Activated naive CD4-positive, alpha-beta T cell treated with anti-CD3 and anti-CD28 coated beads, Interleukin-2, amount 50 U/mL, for 24 hours (primary cell): ENCODE data around the gene CLDN6.
A peak's percentile ranks its signal among the peaks of the same experiment; 100 is the strongest.

Source experiments
- H3K27ac Mint-ChIP-seq: one replicate; pipeline ENCODE4 v1.8.0; 2021; ENCODE audit warnings: mild to moderate bottlenecking, mixed read lengths
- H3K27me3 Mint-ChIP-seq: one replicate; pipeline ENCODE4 v1.8.0; 2021; ENCODE audit warnings: mixed read lengths
- H3K36me3 Mint-ChIP-seq: one replicate; pipeline ENCODE4 v1.8.0; 2021; ENCODE audit warnings: mixed read lengths
- H3K4me1 Mint-ChIP-seq: one replicate; pipeline ENCODE4 v1.8.0; 2021; ENCODE audit warnings: mixed read lengths
- H3K4me3 Mint-ChIP-seq: one replicate; pipeline ENCODE4 v1.8.0; 2021; ENCODE audit warnings: mild to moderate bottlenecking, mixed read lengths
- H3K9me3 Mint-ChIP-seq: one replicate; pipeline ENCODE4 v1.8.0; 2021; ENCODE audit warnings: mixed read lengths

CLDN6 gene, protein sequence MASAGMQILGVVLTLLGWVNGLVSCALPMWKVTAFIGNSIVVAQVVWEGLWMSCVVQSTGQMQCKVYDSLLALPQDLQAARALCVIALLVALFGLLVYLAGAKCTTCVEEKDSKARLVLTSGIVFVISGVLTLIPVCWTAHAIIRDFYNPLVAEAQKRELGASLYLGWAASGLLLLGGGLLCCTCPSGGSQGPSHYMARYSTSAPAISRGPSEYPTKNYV

DNA sequence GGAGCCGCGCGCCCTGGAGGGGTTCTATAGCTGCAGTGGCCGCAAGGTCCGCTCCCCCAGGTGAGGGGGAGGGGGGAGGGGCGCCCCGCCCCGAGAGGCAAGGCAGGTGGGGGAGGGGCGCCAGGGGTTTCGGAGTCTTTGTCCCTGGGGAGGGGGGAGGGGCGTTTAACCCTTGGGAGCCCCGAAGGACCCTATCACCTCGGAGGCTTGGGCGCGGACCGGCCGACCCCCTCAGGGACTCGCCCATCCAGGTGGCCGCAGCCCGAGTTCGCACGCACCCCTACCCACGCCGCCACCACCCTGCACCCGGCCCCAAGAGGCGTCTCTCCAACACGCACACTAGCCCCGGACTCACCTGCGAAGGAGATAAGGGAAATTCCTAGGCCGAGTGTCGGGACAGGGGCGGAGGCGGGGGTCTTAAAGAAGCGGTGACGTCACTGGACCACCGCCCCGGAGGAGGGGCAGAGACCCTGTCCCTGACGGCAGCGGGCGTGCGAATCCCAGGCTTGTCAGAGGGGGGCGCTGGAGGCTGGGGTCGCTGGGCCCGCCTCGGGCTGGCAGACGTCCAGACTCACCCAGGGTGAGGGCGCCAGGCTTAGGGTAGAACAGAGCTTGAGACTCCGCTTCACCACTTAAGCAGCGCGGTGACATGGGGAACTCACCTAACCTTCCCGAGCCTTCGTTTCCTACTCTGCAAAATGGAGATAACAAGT, at the start of gene CLDN6:
TSS of gene CLDN6 (minus strand) at position 390 of the 713 bp plus-strand sequence. CDS start 2,162 bp downstream, outside the sequence.
- Mint-ChIP-seq H3K27ac (no peak within 1 kb of the TSS), H3K9me3 (no peaks in the 10 kb centered on the region), H3K27me3 (peaks cover 2% of the 10 kb centered on the region), H3K4me3 (peak within 1 kb of the TSS; percentile 19), H3K4me1 (peaks cover 31% of the 10 kb centered on the region), H3K36me3 (no peaks in the 10 kb centered on the region)

DNA sequence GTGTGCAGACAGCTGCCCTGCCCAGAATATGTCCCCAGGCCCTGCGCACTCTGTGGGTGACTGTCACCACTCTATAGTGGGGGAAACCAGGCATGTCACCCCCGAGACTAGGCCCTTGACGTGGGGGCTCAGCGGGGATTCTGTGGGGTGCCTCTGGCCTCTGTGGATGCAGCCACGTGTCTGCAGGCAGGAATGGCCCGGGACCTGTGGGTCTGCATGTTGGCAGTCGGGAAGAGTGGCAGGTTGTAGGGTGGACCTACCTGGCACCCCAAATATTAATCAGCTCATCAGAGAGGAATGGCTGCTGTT, 48.4 kb upstream of the CLDN6 start:
- Mint-ChIP-seq H3K9me3 (no peaks in the 10 kb centered on the region), H3K27me3 (no peaks in the 10 kb centered on the region), H3K4me3 (peak overlapping the region; percentile 100), H3K27ac (peak overlapping the region; percentile 99), H3K4me1 (peaks cover 64% of the 10 kb centered on the region), H3K36me3 (peaks cover 15% of the 10 kb centered on the region)

DNA sequence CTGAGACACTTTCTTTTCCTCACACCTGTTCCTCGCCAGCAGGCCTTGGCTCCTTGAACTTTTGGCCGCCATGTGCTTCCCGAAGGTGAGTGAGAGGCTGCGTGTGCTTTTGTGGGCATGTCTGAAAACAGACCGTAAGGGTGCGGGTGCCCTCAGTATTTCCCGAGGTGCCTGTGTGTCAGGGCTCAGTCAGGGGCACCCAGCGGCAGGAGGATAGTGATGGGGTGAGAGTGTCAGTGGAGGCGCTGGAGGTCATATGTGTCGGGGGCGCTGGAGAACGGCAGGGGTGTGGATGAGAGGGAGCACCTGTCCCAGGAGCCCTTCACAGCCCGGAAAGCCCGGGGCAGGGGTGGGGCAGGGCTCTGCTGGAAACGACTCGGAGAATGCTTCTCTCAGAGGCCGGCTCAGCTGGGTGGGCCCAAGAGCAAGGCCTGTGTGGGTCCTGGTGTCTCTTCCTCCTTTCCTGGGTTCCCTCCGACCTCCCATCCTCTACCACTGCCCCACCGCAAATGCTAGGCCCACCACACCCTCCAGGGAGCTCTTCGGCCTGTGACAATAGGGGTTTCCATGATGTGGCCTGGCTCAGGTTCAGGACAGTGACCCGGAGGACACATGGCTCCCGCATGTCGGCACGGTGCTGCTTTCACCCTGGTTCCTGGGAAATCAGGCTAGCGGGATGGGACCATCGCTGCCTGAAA, 47.9 kb upstream of the CLDN6 start:
- H3K36me3 Mint-ChIP-seq, result peaks cover 15% of the 10 kb centered on the region
- H3K27me3 Mint-ChIP-seq, result no peaks in the 10 kb centered on the region
- peaks cover 59% of the 10 kb centered on the region for H3K4me1 Mint-ChIP-seq
- H3K4me3 Mint-ChIP-seq, result peak overlapping the region; percentile 100
- no peaks in the 10 kb centered on the region for H3K9me3 Mint-ChIP-seq
- H3K27ac Mint-ChIP-seq, result peak overlapping the region; percentile 99

DNA sequence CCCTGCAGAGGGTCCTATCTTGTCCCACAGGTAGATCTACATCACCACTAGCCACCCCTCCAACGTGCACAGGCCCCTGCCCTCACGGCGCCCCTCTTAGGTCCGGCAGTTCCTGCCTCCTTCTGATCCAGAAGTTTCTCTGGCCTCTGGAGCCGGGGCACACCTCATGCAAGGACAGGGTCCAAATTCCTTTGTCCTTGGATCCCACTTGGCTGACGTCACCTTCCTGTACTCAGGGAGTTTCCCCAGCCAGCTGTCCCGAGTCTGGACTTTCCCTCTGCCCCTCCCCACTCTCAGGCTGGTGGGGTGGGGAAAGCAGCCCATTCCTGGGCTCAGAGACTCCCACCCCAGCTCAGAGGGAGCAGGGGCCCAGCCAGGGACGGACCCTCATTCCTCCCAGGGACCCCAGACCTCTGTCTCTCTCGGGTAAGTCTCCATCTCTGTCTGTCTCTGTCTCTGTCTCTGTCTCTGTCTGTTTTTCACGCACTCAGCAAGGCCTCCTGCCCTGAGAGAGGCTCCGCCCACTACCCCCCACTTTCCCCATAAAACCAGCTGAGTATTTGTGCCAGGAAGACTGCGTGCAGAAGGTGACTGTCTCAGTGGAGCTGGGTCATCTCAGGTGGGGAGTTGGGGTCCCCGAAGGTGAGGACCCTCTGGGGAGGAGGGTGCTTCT, 47.2 kb upstream of the CLDN6 start, which contains the start of gene IL32:
TSS of gene IL32 (plus strand) at position 572 of the 673 bp plus-strand sequence. CDS start 172 bp downstream, outside the sequence.
- Mint-ChIP-seq H3K4me1 (peaks cover 60% of the 10 kb centered on the region), H3K4me3 (peak within 1 kb of the TSS; percentile 100), H3K27me3 (no peaks in the 10 kb centered on the region), H3K27ac (peak within 1 kb of the TSS; percentile 99), H3K36me3 (peaks cover 14% of the 10 kb centered on the region), H3K9me3 (no peaks in the 10 kb centered on the region)

DNA sequence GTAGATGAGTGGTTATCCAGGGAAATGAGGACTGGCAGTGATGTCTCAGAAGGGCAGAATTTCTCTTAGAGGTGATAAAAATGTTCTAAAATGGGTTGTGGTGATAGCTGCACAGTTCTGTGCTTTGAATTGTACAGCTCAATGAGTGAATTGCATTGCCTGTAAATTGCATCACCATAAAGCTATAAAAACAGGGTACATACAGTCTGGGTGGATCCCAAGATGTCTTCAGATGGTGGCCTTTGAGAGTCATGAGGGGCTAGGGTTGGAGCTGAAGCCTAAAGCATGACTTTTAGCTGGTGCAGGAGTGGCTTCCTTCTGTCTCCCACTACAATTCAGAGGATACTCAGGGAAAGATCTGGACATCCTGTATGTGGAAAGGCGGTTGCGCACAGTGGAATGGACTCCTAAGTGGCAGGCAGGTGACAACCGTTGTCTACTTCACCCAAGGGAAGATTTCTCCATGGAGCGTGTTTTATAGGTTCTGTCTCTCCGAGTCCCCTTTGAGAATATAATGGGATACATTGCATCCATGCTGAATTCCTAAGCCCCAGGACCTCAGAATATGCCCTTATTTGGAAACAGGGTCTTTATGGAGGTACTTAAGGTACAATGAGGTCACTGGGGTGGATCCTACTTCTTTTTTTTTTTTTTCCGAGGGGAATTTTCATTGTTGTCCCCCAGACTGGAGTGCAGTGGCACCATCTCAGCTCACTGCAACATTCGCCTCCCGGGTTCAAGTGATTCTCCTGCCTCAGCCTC, 45.8 kb upstream of the CLDN6 start:
- no peaks in the 10 kb centered on the region for H3K9me3 Mint-ChIP-seq
- H3K4me3 Mint-ChIP-seq, result peak overlapping the region; percentile 39
- H3K27ac Mint-ChIP-seq, result peak overlapping the region; percentile 89
- peaks cover 8% of the 10 kb centered on the region for H3K36me3 Mint-ChIP-seq
- H3K27me3 Mint-ChIP-seq, result no peaks in the 10 kb centered on the region
- peaks cover 55% of the 10 kb centered on the region for H3K4me1 Mint-ChIP-seq

DNA sequence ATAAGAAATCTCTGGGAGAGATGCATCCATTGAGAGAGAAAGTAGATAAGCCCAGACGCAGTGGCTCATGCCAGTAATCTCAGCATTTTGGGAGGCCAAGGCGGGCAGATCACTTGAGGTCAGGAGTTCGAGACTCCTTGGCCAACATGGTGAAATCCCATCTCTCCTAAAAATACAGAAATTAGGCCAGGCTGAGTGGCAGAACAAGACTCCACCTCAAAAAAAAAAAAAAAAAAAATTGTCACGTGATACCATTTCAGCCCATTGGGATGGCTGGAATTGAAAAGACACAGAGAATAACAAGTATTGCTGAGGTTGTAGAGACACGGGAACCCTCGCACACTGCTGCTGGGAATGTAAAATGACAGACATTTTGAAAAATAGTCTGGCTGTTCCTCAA, 44.6 kb upstream of the CLDN6 start:
- no peak overlapping the region for H3K27ac Mint-ChIP-seq
- H3K27me3 Mint-ChIP-seq, result no peaks in the 10 kb centered on the region
- H3K36me3 Mint-ChIP-seq, result peaks cover 8% of the 10 kb centered on the region
- no peaks in the 10 kb centered on the region for H3K9me3 Mint-ChIP-seq
- peaks cover 44% of the 10 kb centered on the region for H3K4me1 Mint-ChIP-seq
- H3K4me3 Mint-ChIP-seq, result no peak overlapping the region

DNA sequence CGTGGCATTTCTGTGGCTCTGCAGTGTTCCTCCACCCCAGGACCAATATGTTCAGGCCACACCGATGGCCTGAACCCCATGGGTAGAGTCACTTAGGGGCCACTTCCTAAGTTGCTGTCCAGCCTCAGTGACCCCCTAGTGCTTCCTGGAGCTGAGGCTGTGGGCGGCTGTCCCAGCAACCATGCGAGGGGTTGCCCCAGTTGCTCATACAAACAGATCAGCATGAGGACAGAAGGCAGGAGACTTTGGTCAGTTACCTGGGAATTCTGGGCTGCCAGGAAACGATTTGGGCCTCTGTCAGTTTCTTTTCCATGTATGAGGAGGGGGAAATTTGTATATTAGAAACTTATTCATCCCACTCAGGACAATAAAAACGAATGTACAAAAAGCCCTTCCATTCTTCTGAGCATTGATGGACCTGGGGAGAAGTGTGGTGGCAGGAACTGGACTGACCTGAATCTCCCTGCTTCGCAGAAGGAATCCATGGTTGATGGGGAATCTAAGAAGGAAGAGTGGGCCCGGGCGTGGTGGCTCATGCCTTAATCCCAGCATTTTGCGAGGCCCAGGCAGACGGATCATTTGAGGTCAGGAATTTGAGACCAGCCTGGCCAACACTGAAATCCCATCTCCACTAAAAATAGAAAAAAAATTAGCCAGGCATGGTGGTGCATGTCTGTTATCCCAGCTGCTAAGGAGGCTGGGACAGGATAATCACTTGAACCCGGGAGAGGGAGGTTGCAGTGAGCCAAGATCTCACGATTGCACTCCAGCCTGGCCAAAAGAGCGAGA, 42.5 kb upstream of the CLDN6 start:
- Mint-ChIP-seq H3K9me3 (no peaks in the 10 kb centered on the region), H3K27ac (peak overlapping the region; percentile 80), H3K36me3 (peaks cover 2% of the 10 kb centered on the region), H3K4me1 (peaks cover 49% of the 10 kb centered on the region), H3K27me3 (no peaks in the 10 kb centered on the region), H3K4me3 (peak overlapping the region; percentile 86)

DNA sequence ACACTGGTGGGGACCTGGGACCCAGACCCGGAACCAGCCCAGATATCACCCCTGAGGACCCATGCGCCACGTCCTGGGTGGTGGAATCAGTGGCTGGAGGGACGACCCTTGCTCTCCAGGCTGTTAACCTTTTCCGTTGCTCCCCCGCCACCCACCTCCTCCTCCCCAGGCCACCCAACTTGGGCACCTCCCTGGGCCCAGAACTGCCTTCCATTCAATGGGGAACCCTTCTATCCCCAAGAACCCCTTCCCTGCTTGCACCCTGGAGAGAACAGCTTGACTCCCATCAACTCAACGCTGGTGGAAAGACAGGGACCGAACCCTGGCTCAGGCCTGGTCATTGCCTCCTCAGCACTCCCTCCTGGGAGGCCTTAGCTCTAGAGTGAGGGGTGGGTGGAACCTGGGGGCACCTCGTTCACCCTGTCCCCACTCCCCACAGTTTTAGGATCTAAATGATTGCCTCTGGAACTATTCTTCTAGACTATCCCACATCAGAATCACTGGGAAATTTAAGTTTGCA, 41.8 kb upstream of the CLDN6 start:
- Mint-ChIP-seq H3K27ac (peak overlapping the region; percentile 80), H3K27me3 (no peaks in the 10 kb centered on the region), H3K4me3 (peak overlapping the region; percentile 86), H3K9me3 (no peaks in the 10 kb centered on the region), H3K36me3 (no peaks in the 10 kb centered on the region), H3K4me1 (peaks cover 49% of the 10 kb centered on the region)

DNA sequence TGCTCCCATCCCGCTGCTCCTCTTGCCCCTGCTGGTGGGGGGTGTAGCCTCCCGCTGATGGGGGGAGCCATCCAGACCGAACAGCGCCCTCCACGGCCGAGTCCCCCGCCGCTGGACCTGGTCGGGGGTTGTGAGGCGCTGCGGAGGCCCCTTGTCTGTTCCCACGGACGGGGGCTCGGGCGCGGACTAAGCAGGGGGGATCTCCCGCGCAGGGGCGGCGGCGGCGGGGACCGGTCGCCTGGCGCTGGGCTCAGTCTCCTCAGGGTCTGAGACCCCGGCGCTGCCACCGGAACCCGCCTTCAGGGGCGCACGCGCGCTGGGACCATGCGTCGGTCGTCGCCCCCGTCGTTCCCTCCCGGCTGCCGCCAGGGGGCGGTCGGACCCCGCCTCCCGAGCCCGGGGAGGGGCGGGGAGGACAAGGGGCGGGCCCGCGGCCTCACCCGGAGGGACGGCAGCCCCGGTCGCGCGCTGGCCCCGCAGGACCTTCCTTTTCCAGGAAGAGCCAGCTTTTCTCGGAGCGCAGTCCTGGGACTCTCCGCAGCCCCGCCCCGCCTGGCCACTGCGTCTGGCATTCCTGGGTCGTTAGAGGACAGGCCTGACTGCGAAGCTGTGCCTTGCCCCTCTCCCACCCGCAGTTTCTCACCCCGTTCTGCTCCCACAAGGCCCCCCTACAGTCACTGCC, 41.2 kb upstream of the CLDN6 start:
- Mint-ChIP-seq H3K27ac (peak overlapping the region; percentile 35), H3K4me1 (peaks cover 49% of the 10 kb centered on the region), H3K36me3 (no peaks in the 10 kb centered on the region), H3K27me3 (no peaks in the 10 kb centered on the region), H3K9me3 (no peaks in the 10 kb centered on the region), H3K4me3 (peak overlapping the region; percentile 86)

DNA sequence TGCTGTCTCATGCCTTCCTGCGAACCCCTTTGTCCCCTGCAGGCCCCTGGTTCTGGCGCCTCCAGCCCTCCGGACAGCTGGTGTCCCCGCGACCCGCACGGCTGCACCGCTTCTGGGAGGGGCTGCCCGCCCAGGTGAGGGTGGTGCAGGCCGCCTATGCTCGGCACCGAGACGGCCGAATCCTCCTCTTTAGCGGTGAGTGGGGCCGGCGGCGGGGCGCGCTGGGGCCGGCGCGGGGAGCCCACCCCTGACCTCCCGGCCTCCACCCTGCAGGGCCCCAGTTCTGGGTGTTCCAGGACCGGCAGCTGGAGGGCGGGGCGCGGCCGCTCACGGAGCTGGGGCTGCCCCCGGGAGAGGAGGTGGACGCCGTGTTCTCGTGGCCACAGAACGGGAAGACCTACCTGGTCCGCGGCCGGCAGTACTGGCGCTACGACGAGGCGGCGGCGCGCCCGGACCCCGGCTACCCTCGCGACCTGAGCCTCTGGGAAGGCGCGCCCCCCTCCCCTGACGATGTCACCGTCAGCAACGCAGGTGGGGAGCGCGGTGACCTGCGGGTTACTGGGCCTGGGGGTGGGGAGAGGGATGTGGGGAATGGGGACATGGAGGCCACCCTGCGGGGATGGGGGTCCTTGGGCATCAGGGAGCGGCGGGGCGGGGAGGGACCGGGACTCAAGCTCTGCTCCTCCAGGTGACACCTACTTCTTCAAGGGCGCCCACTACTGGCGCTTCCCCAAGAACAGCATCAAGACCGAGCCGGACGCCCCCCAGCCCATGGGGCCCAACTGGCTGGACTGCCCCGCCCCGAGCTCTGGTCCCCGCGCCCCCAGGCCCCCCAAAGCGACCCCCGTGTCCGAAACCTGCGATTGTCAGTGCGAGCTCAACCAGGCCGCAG, 40.4 kb upstream of the CLDN6 start:
- no peaks in the 10 kb centered on the region for H3K9me3 Mint-ChIP-seq
- H3K36me3 Mint-ChIP-seq, result no peaks in the 10 kb centered on the region
- peaks cover 49% of the 10 kb centered on the region for H3K4me1 Mint-ChIP-seq
- H3K27ac Mint-ChIP-seq, result no peak overlapping the region
- no peaks in the 10 kb centered on the region for H3K27me3 Mint-ChIP-seq
- peak overlapping the region; percentile 83 for H3K4me3 Mint-ChIP-seq

DNA sequence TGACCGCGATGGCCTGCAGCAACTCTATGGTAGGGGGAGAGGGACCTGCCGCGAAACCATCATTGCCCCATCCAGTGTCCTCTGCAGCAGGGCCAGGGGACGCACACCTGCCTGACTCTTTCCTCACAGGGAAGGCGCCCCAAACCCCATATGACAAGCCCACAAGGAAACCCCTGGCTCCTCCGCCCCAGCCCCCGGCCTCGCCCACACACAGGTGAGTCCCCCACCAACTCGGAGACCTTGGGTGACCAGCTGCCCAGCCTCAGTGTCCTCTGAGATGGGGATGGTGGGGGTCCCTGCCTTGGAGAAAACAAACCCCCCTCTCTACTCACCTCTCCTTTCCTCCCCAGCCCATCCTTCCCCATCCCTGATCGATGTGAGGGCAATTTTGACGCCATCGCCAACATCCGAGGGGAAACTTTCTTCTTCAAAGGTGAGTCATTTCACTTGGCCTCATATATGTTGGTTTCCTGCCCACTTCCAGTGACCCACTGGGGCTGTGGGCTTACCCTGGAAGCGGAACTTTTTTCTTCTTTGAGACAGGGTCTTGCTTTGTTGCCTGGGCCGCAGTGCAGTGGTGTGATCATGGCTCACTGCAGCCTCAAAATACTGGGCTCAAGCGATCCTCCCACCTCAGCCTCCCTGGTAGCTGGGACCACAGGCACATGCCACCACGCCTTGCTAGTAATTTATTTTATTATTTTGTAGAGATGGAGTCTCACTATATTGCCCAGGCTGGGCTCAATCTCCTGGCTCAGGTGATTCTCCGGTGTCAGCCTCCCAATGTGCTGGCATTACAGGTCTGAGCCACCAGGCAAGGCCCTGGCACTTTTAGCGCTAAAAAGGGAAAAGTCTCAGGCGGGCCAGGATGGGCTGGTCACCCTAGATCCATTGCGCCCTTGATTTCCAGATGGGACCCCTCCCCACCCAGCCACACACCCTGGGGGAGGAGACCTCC, 39.5 kb upstream of the CLDN6 start:
- peaks cover 44% of the 10 kb centered on the region for H3K4me1 Mint-ChIP-seq
- H3K36me3 Mint-ChIP-seq, result no peaks in the 10 kb centered on the region
- H3K27me3 Mint-ChIP-seq, result no peaks in the 10 kb centered on the region
- no peaks in the 10 kb centered on the region for H3K9me3 Mint-ChIP-seq
- H3K27ac Mint-ChIP-seq, result no peak overlapping the region
- peak overlapping the region; percentile 33 for H3K4me3 Mint-ChIP-seq
